Endothelial cell of umbilical vein (primary cell): ENCODE measurements around the gene PDE4B. TPM values are rescaled to one million over a fixed set of nuclear protein-coding genes. Genes with fewer than 3 reads are reported as not detected.

Experiments used
- BruUV-seq: library from RNA; stranded (reverse); fragments of 400-500 nt; replicated peaks from 2 replicates; lab custom pipeline; 2021; lab: Mats Ljungman, UMichigan
- CTCF ChIA-PET: fragments of 300-600, 350-600 bp; sonication (Branson Sonifier 250); formaldehyde crosslinking; loops from one replicate; lab custom pipeline; 2021; ENCODE audit warnings: antibody characterized with exemption, inconsistent platforms; lab: Charles Lee
- POLR2A ChIA-PET: fragments of 300-600, 350-600 bp; sonication (Branson Sonifier 250); formaldehyde crosslinking; loops from one replicate; lab custom pipeline; 2021; ENCODE audit warnings: antibody characterized with exemption, inconsistent platforms; lab: Charles Lee
- DNase-seq: peaks from one replicate; pipeline ENCODE4 v3.0.0-alpha.2; 2011; ENCODE audit warnings: low read depth, low spot score
- FAIRE-seq: peaks from 2 replicates; lab custom pipeline; 2011; peaks lifted over from hg19 to GRCh38; lab: Jason Lieb, UNC
- H2AFZ ChIP-seq: 2 replicates; pipeline ENCODE4 v1.6.0; 2012; ENCODE audit warnings: low read depth, low read length, control low read depth, inconsistent platforms
- H3K27ac ChIP-seq: 2 replicates; pipeline ENCODE4 v1.5.1; 2011; ENCODE audit warnings: low read depth, mild to moderate bottlenecking, control low read depth, low read length, moderate library complexity; ENCODE audit not compliant: insufficient read depth
- H3K27me3 ChIP-seq, 2 experiments: 2 replicates each; pipeline versions ENCODE4 v1.6.0 to v1.6.1; 2011; ENCODE audit warnings: low read length in 2 of 2, mixed read lengths in 1 of 2; ENCODE audit not compliant: control insufficient read depth in 2 of 2, insufficient read depth in 2 of 2
- H3K36me3 ChIP-seq, 2 experiments: 2 replicates in 1 of 2; 3 replicates in 1 of 2; pipeline ENCODE4 v1.5.1; 2011; ENCODE audit warnings: low read length in 2 of 2, mild to moderate bottlenecking in 1 of 2, moderate library complexity in 1 of 2; ENCODE audit not compliant: control insufficient read depth in 2 of 2, insufficient read depth in 2 of 2; ENCODE audit errors: extremely low read depth in 1 of 2
- H3K4me1 ChIP-seq: 3 replicates; pipeline ENCODE4 v1.5.1; 2011; ENCODE audit warnings: mild to moderate bottlenecking, low read length; ENCODE audit not compliant: control insufficient read depth, insufficient read depth; ENCODE audit errors: extremely low read depth
- H3K4me2 ChIP-seq: 2 replicates; pipeline ENCODE4 v1.6.1; 2011; ENCODE audit warnings: low read length, control low read depth, mixed read lengths; ENCODE audit not compliant: insufficient read depth
- H3K4me3 ChIP-seq, 3 experiments: fragments of 200-600 bp in 1 of 3; sonication (generic), shearing (Covaris generic) in 1 of 3; replicated peaks in 1 of 3; 2 replicates each; pipeline ENCODE4 v1.5.1; 2011 to 2016; ENCODE audit warnings: control low read depth in 3 of 3, low read length in 3 of 3, mild to moderate bottlenecking in 2 of 3, inconsistent platforms in 1 of 3, low read depth in 1 of 3, moderate library complexity in 1 of 3; ENCODE audit not compliant: insufficient read depth in 1 of 3
- H3K79me2 ChIP-seq: 2 replicates; pipeline ENCODE4 v1.6.0; 2012; ENCODE audit warnings: low read length, inconsistent platforms; ENCODE audit not compliant: control insufficient read depth, insufficient read depth
- H3K9ac ChIP-seq: replicated peaks from 2 replicates; pipeline ENCODE3; 2011; ENCODE audit warnings: low read length, control low read depth; ENCODE audit not compliant: insufficient read depth; ENCODE audit errors: extremely low read depth
- H3K9me1 ChIP-seq: replicated peaks from 3 replicates; pipeline ENCODE4 v1.6.0; 2011; ENCODE audit warnings: mild to moderate bottlenecking, low read length; ENCODE audit not compliant: control insufficient read depth, insufficient read depth; ENCODE audit errors: extremely low read depth
- H3K9me3 ChIP-seq: replicated peaks from 2 replicates; pipeline ENCODE4 v1.5.1; 2012; ENCODE audit warnings: low read length, inconsistent platforms; ENCODE audit not compliant: control insufficient read depth, insufficient read depth
- H4K20me1 ChIP-seq: replicated peaks from 2 replicates; pipeline ENCODE3; 2011; ENCODE audit warnings: mild to moderate bottlenecking, low read length; ENCODE audit not compliant: control insufficient read depth, insufficient read depth; ENCODE audit errors: extremely low read depth
- EZH2 ChIP-seq: IDR thresholded peaks from 2 replicates; pipeline ENCODE4 v1.6.1; 2012; ENCODE audit warnings: borderline replicate concordance, low read depth, mild to moderate bottlenecking, moderate library complexity, low read length, inconsistent platforms; ENCODE audit not compliant: severe bottlenecking
- FOS ChIP-seq: IDR thresholded peaks from 2 replicates; pipeline ENCODE4 v1.6.1; 2011; ENCODE audit warnings: mild to moderate bottlenecking, low read length, moderate library complexity, borderline replicate concordance; ENCODE audit not compliant: insufficient read depth
- GATA2 ChIP-seq: IDR thresholded peaks from 2 replicates; pipeline ENCODE4 v1.7.0; 2011; ENCODE audit warnings: low read depth, mild to moderate bottlenecking, moderate library complexity, mixed read lengths, low read length; ENCODE audit not compliant: insufficient read length, insufficient read depth
- JUN ChIP-seq: IDR thresholded peaks from 2 replicates; pipeline ENCODE4 v1.6.1; 2011; ENCODE audit warnings: borderline replicate concordance, low read depth; ENCODE audit not compliant: insufficient read length, insufficient read depth
- MYC ChIP-seq: IDR thresholded peaks from one replicate; pipeline ENCODE4 v1.6.1; 2011; ENCODE audit warnings: mild to moderate bottlenecking, low read depth, low read length
- POLR2A ChIP-seq: IDR thresholded peaks from 2 replicates; pipeline ENCODE4 v1.6.1; 2012; ENCODE audit warnings: low read depth, mild to moderate bottlenecking, control low read depth, low read length
- POLR2AphosphoS5 ChIP-seq: IDR thresholded peaks from 2 replicates; pipeline ENCODE4 v1.6.1; 2012; ENCODE audit warnings: low read depth, mild to moderate bottlenecking, control low read depth, low read length, moderate library complexity; ENCODE audit not compliant: insufficient read depth
- dilution Hi-C: fragments of 300-500 bp; cut with MboI; formaldehyde crosslinking; loops from one replicate; pipeline ENCODE4 v1.15.0; 2019; ENCODE audit warnings: low sequenced_read_pairs; ENCODE audit not compliant: extremely low pct_ligation_motif_present
- intact Hi-C: fragments of 100-400 bp; cut with micrococcal nuclease; formaldehyde crosslinking; loops from one replicate; pipeline ENCODE4 v1.10.0; 2022
- polyA plus RNA-seq, 4 experiments: library from polyadenylated mRNA; depleted of rRNA in 3 of 4; stranded (reverse) in 3 of 4; unstranded in 1 of 4; fragments of >200 nt; gene quantifications; 2 replicates each; pipeline versions ENCODE4 v1.2.1 to v1.2.3, GENCODE V29; 2011 to 2012; ENCODE audit warnings: missing spikeins in 1 of 4
- total RNA-seq: library from RNA; stranded (reverse); gene quantifications from 2 replicates; pipeline ENCODE4 v1.2.3, GENCODE V29; 2021
- TF ChIP-seq, protein P1 (sequence below), 2 donors: IDR thresholded peaks; 1 replicate in 1 of 2; 2 replicates in 1 of 2; pipeline ENCODE4 v1.5.1; 2011; ENCODE audit warnings: low read length in 2 of 2, mild to moderate bottlenecking in 2 of 2, moderate library complexity in 2 of 2, control low read depth in 1 of 2, inconsistent platforms in 1 of 2, low read depth in 1 of 2; ENCODE audit not compliant: insufficient read depth in 1 of 2; ENCODE audit errors: extremely low read depth in 1 of 2
- TF ChIP-seq, protein P2 (sequence below): IDR thresholded peaks from 2 replicates; pipeline ENCODE4 v1.6.1; 2011; ENCODE audit not compliant: insufficient read depth, insufficient read length

PDE4B gene
- total and polyA plus RNA-seq, 2 donors (not counting 3 experiments of a cell fraction or from before 2014, with no cell fraction given): 63.5 to 69.8 TPM

DNA sequence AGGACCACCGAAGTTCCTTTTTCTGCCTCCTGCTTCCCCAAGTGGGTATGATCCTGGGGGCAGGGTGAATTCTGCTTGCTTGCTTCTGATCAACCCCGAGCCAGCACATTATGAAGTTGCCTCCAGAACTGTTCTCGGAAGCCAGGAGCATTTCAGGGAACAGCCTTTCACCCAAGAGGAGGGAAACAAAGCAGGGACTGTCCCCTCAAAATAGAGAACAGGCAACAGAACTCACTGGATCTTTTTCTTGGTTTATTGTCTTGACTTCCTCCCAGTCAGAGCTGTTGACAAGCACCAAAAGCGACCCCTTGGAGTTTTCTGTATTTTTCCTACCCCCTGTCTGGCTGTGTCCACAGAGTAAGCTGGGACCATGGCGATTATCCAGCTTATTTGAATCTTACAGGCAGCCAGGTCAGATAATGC lies 482.9 kb downstream of the PDE4B start:
- H3K27ac ChIP-seq: no peak overlapping the region
- peaks cover 29% of the 10 kb centered on the region for H3K4me1 ChIP-seq
- H3K9ac ChIP-seq: no peak overlapping the region
- no TSS peak for BruUV-seq
- no peaks in the 10 kb centered on the region for H3K79me2 ChIP-seq
- no peak overlapping the region for H3K4me3 ChIP-seq
- H3K9me3 ChIP-seq: no peaks in the 10 kb centered on the region
- FAIRE-seq (no peak), DNase-seq (no peak)
- H3K36me3 ChIP-seq: no peaks in the 10 kb centered on the region
- dilution Hi-C loops (no loop called here), intact Hi-C loops (no loop called here)
- H2AFZ ChIP-seq: no peak overlapping the region
- TF ChIP-seq POLR2A: no peak
- TF ChIP-seq MYC: no peak
- TF ChIP-seq, protein P1, sequence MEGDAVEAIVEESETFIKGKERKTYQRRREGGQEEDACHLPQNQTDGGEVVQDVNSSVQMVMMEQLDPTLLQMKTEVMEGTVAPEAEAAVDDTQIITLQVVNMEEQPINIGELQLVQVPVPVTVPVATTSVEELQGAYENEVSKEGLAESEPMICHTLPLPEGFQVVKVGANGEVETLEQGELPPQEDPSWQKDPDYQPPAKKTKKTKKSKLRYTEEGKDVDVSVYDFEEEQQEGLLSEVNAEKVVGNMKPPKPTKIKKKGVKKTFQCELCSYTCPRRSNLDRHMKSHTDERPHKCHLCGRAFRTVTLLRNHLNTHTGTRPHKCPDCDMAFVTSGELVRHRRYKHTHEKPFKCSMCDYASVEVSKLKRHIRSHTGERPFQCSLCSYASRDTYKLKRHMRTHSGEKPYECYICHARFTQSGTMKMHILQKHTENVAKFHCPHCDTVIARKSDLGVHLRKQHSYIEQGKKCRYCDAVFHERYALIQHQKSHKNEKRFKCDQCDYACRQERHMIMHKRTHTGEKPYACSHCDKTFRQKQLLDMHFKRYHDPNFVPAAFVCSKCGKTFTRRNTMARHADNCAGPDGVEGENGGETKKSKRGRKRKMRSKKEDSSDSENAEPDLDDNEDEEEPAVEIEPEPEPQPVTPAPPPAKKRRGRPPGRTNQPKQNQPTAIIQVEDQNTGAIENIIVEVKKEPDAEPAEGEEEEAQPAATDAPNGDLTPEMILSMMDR (IDR thresholded peaks at IDR 0.05; ENCODE audit: extremely low read depth in 1 of 2, insufficient read depth in 1 of 2, low read depth in 1 of 2, low read length in 2 of 2): no peak
- no peak overlapping the region for H3K4me2 ChIP-seq
- POLR2A ChIA-PET: no interaction called here
- H4K20me1 ChIP-seq: no peaks in the 10 kb centered on the region
- H3K27me3 ChIP-seq: no peaks in the 10 kb centered on the region
- no peaks in the 10 kb centered on the region for H3K9me1 ChIP-seq
- CTCF ChIA-PET: interaction anchor here (2.4 kb wide), 1 partner anchor 19 kb away, joined by 6 read pairs; no protein-coding TSS in a partner anchor

DNA sequence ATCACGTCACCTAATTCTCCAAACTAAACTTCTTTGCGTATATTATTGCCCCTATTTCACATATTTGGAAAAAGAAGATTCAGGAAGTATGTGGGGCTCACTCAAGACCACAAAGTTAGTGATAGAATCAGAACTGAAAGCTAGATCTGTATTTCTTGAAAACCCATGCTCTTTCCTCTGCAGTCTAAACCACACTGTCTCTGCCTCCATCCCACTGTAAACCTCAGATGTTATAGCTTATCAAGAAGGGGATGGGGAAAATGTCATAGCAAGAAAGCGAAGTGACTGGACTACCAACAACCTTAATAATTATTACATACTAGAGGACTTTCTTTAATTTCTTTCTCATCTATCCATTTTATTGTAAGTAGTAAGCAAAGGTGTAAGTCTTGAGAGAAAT lies 483.5 kb downstream of the PDE4B start:
- no peak overlapping the region for H3K4me2 ChIP-seq
- dilution Hi-C loops (no loop called here), intact Hi-C loops (no loop called here)
- no peaks in the 10 kb centered on the region for H3K9me3 ChIP-seq
- no peak overlapping the region for H3K27ac ChIP-seq
- FAIRE-seq: no peak
- CTCF ChIA-PET: no interaction called here
- no peak for DNase-seq
- no peaks in the 10 kb centered on the region for H4K20me1 ChIP-seq
- no TSS peak for BruUV-seq
- H2AFZ ChIP-seq: no peak overlapping the region
- H3K4me1 ChIP-seq: peaks cover 25% of the 10 kb centered on the region
- H3K9me1 ChIP-seq: no peaks in the 10 kb centered on the region
- no peak overlapping the region for H3K9ac ChIP-seq
- POLR2A ChIA-PET: no interaction called here
- no peaks in the 10 kb centered on the region for H3K27me3 ChIP-seq
- no peak overlapping the region for H3K4me3 ChIP-seq
- no peaks in the 10 kb centered on the region for H3K79me2 ChIP-seq
- no peaks in the 10 kb centered on the region for H3K36me3 ChIP-seq
- TF ChIP-seq, protein P2, sequence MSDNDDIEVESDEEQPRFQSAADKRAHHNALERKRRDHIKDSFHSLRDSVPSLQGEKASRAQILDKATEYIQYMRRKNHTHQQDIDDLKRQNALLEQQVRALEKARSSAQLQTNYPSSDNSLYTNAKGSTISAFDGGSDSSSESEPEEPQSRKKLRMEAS: no peak
- TF ChIP-seq GATA2 (no peak), FOS (no peak), MYC (no peak), POLR2AphosphoS5 (no peak), POLR2A (no peak), EZH2 (no peak), JUN (no peak)
- TF ChIP-seq, protein P1 (IDR thresholded peaks at IDR 0.05; ENCODE audit: extremely low read depth in 1 of 2, insufficient read depth in 1 of 2, low read depth in 1 of 2, low read length in 2 of 2): no peak
